GM21737 (cell line): Measurements from ENCODE around the gene XPNPEP3.

Source experiments
- ATAC-seq: cut with Tn5 transposase; IDR thresholded peaks from one replicate; pipeline ENCODE4 v1.9.1; 2021; ENCODE audit warnings: mild to moderate bottlenecking, moderate library complexity; ENCODE audit not compliant: unreplicated experiment

The XPNPEP3 gene

GRCh38 chr22:40928657-40929056, 71.7 kb downstream of the XPNPEP3 start:
- ATAC-seq = no peak

GRCh38 chr22:40932396-40932795, 75.4 kb downstream of the XPNPEP3 start:
- ATAC-seq = no peak

GRCh38 chr22:40939202-40939601, 82.3 kb downstream of the XPNPEP3 start:
- ATAC-seq = no peak

- ATAC-seq = peak; percentile 73
Observed at GRCh38 chr22:40950962-40951794, 94.2 kb downstream of the XPNPEP3 start, which contains the start of gene RBX1. Gene RBX1, plus strand, starts transcription at chr22:40951378. Its CDS starts 21 bp downstream, at chr22:40951399.

- ATAC-seq = no peak
Observed at GRCh38 chr22:40951795-40952605, 95.1 kb downstream of the XPNPEP3 start.

GRCh38 chr22:40953471-40953870, 96.5 kb downstream of the XPNPEP3 start:
- no peak for ATAC-seq

- ATAC-seq = no peak
Observed at GRCh38 chr22:40954113-40954512, 97.2 kb downstream of the XPNPEP3 start.

GRCh38 chr22:40955571-40955970, 98.6 kb downstream of the XPNPEP3 start:
- ATAC-seq = no peak

- ATAC-seq = no peak
Observed at GRCh38 chr22:40957601-40958000, 100.7 kb downstream of the XPNPEP3 start.

GRCh38 chr22:40958299-40958698, 101.4 kb downstream of the XPNPEP3 start:
- ATAC-seq = no peak

- ATAC-seq = no peak
Observed at GRCh38 chr22:40960145-40960544, 103.2 kb downstream of the XPNPEP3 start.

- no peak for ATAC-seq
Observed at GRCh38 chr22:40965936-40966725, 109.2 kb downstream of the XPNPEP3 start.

- ATAC-seq = no peak
Observed at GRCh38 chr22:40966726-40967085, 109.8 kb downstream of the XPNPEP3 start.

GRCh38 chr22:40967111-40967760, 110.3 kb downstream of the XPNPEP3 start:
- no peak for ATAC-seq

GRCh38 chr22:40972587-40972986, 115.6 kb downstream of the XPNPEP3 start:
- no peak for ATAC-seq

- no peak for ATAC-seq
Observed at GRCh38 chr22:40973144-40973543, 116.2 kb downstream of the XPNPEP3 start.

- no peak for ATAC-seq
Observed at GRCh38 chr22:40975366-40975765, 118.4 kb downstream of the XPNPEP3 start.

GRCh38 chr22:40976866-40977700, 120.1 kb downstream of the XPNPEP3 start:
- no peak for ATAC-seq

- ATAC-seq = no peak
Observed at GRCh38 chr22:40979198-40979597, 122.2 kb downstream of the XPNPEP3 start.

- ATAC-seq = no peak
Observed at GRCh38 chr22:40979871-40980270, 122.9 kb downstream of the XPNPEP3 start.
